SK-N-MC (cell line): ENCODE results near the gene PHACTR4.

Experiments
- EZH2 ChIP-seq: fragments of 200-600 bp; sonication (generic); IDR thresholded peaks from one replicate; pipeline ENCODE4 v1.6.1; 2017; ENCODE audit warnings: antibody characterized with exemption
- POLR2AphosphoS5 ChIP-seq: IDR thresholded peaks from 2 replicates; pipeline ENCODE4 v1.6.1; 2012; ENCODE audit warnings: mild to moderate bottlenecking, low read depth, low read length, borderline replicate concordance

- TF ChIP-seq EZH2 (no peak), POLR2AphosphoS5 (no peak)
Observed at GRCh38 chr1:28374297-28374696, 4.8 kb downstream of the PHACTR4 start.
